Left colon (tissue), 2 donors: ENCODE data around the gene ERF. TPM values are rescaled to one million over a fixed set of nuclear protein-coding genes. Genes with fewer than 3 reads are reported as not detected.

Experiments
- ATAC-seq: fragments of 200-7000 bp; cut with Tn5 transposase; one replicate; pipeline ENCODE4 v1.9.1; 2020; ENCODE audit warnings: mild to moderate bottlenecking, moderate library complexity
- DNase-seq, 2 donors: peaks; one replicate each; pipeline ENCODE4 v3.0.0-alpha.2; 2020
- intact Hi-C, 2 donors: fragments of 100-400 bp; cut with DNase I in 1 of 2; cut with micrococcal nuclease in 1 of 2; formaldehyde crosslinking; loops; one replicate each; pipeline versions ENCODE4 v1.11.2 to v1.14.0; 2022; cut with DNase I, micrococcal nuclease
- total RNA-seq, 2 donors: library from RNA; stranded (reverse); fragmentation: NEBNext Ultra II Directional; extraction: Animal tissue kit (Norgen Biotek cat#: 25700); gene quantifications; one replicate each; pipeline ENCODE4 v1.2.1, GENCODE V29; 2021
- donor health status: DM: no; HTN: no; CAD: no.
- donor health status: DM: yes; HTN: yes; CAD: no.

ERF gene
- total RNA-seq, 2 donors from 2014 or later, result 40.8 to 50.1 TPM

DNA sequence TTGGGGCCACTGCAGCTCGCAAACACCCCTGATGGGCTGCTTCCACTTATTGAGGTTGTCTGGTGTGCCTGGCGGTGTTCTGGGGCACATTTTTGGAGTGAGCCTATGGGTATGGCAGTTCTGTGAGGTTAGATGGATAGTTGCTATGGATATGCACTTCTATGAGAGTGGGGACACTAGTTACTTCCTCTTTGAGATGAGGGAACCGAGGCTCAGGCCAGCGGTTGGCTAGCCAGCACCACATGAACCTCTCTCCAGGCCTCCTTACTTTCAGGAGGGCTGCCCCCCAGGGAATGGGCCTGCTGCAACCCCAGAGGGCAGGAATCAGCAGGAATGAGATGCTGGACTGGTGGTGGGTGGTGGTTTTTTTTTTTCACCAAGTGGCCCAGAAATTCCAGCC, 33.5 kb upstream of the ERF start:
- ATAC-seq (no peak), DNase-seq (no peak)
- intact Hi-C loops, result no loop called here

DNA sequence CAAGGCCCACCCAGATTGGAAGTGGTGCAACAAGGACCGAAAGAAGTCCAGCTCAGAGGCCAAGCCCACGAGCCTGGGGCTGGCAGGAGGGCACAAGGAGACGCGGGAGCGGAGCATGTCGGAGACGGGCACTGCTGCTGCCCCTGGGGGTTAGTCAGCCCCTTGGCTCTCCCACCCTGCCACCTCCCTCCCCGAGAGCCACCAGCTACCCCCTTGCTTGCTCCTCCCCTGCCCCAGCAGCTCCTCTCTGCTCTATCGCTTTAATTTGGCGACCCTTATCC, 32.8 kb upstream of the ERF start:
- no peak for ATAC-seq
- intact Hi-C loops, result no loop called here
- DNase-seq, result no peak

DNA sequence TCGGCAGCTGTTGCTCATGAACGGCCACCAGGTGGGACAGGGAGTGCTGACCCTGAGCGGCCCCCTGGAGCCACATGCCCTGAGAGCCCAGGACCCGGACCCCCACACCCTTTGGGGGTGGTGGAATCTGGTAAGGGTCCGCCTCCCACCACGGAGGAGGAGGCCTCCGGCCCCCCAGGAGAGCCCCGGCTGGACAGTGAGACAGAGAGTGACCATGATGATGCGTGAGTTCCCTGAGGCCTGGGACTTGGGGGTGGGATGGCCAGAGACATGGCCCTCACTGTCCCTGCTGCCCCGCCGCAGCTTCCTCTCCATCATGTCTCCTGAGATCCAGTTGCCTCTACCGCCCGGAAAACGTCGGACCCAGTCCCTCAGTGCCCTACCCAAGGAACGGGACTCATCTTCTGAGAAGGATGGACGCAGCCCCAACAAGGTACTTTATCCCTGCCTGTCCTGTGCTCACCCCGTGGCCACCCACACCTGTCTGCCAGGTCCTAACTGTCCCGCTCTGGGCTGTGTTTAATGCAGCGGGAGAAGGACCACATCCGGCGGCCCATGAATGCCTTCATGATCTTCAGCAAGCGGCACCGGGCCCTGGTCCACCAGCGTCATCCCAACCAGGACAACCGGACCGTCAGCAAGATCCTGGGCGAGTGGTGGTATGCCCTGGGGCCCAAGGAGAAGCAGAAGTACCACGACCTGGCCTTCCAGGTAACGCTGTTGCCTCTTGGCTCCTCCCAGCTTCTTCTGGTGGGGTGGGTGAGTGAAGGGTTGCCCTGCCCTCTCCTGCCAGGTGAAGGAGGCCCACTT, 32.3 kb upstream of the ERF start:
- no peak for DNase-seq
- no peak for ATAC-seq
- intact Hi-C loops, result no loop called here

DNA sequence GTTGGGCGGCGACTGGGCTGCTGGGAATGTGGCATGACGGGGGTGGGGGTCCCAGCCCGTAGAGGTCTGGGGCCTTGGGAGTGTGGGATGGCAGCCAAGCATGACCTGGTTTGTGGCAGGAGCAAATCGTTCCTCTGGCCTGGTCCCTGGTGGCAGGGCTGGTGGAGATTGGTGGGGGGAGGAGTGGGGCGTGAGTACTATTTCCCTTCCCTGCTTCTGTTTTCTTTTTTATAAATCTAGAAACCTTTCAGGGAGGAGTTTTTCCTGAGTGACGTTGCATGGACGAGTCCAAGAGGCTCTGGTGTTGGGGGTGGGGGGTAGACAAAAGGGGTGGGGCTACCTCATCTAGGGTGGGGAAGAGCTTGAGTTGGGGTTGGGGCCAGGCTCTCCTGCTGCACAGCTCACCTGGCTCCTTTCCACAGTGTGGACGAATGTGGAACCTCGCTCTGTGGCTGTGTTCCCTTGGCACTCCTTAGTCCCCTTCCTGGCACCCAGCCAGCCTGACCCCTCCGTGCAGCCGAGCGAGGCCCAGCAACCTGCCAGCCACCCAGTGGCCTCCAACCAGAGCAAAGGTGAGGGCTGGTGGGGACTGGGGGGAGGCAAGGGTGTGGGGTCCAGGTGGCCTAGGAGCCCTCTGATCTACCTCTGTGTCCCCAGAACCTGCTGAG, 31.6 kb upstream of the ERF start:
- ATAC-seq, result no peak
- DNase-seq, result no peak
- intact Hi-C loops, result no loop called here

DNA sequence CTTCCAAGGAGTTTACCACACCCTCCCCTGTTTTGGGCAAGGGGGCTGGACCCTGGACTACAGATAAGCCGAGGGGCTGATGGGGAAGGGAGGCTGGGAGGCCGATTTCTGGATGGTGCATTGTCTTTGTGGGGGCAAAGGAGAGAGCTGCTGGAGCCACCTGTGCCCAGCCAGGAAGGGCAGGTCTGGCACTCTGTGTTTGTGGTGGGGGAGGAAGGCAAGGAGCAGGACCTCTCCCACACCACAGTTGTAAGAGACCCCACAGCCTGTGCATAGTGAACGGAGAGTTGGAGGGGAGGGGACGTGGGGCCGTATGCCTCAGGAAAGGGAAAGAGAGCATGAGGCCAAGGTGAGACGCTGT, 31.0 kb upstream of the ERF start:
- no peak for DNase-seq
- ATAC-seq, result no peak
- intact Hi-C loops, result no loop called here

DNA sequence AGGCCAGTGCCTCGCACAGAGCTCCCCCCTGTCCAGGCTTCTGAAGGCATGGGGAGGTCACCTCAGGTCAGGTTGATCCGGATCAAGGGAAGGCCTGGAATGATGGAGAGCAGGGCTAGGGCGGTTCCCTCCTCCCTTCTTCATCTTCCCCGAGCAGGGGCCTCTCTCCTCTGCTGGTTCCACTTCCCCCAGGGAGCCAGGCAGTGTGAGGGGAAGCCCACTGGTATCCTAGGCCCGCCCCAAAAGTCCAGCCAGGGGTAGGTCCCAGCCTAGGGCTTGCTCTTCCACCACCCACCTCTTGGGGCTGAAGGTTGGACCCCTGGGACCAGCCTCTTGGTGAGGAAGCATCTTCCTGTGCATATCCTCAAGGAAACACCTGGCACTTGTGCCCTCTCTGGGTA, 30.6 kb upstream of the ERF start:
- no peak for DNase-seq
- intact Hi-C loops, result no loop called here
- ATAC-seq, result no peak

DNA sequence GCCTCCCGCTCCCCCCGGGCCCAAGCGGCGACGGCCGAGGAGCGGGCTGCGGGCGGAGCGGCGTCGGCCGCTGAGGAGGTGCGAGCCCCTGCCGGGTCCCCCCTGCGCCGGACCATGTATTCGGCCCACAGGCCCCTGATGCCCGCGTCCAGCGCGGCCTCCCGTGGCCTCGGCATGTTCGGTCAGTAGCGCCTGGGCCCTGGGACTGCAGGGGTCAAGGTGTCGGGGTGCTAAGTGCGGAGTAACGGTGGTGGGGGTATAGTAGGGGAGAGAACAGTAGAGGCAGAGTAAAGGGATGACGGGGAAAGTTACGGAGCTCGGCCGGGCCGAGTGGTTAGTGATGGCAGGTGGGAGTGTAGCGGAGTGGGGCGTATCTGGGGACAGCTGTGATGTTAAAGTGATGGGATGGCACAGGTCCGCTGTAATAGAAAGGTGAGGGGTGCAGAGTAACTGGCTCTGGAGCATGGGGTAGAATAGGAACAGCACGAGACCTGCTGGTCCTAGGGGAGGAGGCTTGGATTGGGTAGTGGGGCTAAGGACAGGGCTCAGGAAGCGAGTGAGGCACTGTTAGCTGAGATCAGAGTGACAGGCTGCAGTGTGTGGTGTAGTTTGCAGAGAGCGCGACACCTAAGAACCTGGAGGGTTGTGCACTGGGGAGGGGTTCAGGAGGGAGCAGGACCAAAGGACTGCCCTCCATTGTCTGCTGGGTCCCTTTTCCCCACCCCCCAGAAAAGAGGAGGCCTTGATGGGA, 29.8 kb upstream of the ERF start:
- DNase-seq (no peak), ATAC-seq (no peak)
- intact Hi-C loops, result loop anchor here in 1 of 2 donors (5.0 kb wide), 1 partner anchor 37 kb away; no protein-coding TSS in a partner anchor

DNA sequence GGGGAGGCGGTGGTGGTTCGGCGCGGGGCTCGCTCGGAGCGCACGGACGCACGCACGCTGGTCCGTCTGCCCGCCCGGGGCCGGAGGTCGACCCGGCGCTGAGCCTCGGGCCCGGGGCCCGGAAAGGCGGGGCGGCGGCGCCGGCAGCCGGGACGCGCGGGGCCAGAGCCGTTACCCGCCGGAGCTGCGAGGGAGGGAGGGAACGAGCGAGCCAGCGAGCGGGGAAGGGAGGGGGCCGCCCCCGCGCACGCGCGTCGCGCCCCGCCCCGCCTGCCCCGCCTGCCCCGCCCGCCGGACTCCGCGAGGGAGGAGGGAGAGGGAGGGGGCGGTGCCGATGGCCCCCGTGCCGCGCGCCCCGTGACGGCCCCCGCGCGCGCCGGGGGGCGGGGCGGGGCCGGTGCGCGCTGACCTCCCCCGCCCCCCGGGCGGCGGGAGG, 29.2 kb upstream of the ERF start:
- intact Hi-C loops, result loop anchor here in 1 of 2 donors (5.0 kb wide), 1 partner anchor 37 kb away; no protein-coding TSS in a partner anchor
- DNase-seq (peak; percentile 79 to 83), ATAC-seq (peak; percentile 57)

DNA sequence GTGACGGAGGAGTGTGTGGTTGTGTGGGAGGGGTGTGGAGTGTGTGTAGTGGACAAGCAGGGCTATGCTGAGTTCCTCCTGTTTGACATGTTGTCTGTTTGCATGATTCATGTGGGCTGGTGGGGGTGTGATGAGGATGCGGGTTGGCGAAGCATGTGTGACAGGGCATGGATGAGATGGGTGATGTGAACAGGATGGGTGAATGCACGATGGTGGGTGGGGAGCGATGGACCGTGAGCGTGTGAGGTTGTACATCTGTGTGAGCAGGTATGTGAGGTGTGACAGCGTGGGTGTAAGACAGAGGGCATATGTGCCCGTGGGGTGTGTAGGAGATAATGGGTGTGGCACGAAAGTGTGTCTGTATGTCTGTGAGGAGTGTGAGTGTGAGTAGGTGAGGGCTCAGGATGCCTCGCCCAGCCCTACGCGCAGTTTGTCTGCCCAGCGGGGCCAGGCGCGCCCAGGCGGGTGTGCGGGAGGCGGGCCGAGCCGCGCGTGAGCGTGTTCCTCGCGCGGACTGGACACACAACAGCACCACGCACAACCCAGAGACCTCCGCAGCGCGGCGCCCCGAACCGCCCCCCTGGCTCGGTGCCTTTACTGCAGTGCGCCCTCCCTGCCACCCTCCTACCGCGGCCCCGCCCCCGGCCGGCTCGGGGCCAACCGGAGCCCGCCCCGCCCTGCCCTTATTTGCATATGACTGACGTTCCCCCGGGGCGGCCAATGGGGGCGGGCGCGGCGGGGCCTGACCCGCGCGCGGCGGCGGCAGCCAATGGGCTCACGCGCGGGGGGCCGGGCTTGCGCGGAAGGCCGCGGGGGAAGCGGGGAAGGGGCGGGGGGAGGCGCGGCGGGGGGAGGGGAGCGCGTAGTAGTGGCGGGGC, 28.5 kb upstream of the ERF start:
- ATAC-seq, result peak; percentile 78
- intact Hi-C loops, result loop anchor here in 1 of 2 donors (5.0 kb wide), 1 partner anchor 36 kb away; no protein-coding TSS in a partner anchor
- DNase-seq, result peak; percentile 94 to 96

DNA sequence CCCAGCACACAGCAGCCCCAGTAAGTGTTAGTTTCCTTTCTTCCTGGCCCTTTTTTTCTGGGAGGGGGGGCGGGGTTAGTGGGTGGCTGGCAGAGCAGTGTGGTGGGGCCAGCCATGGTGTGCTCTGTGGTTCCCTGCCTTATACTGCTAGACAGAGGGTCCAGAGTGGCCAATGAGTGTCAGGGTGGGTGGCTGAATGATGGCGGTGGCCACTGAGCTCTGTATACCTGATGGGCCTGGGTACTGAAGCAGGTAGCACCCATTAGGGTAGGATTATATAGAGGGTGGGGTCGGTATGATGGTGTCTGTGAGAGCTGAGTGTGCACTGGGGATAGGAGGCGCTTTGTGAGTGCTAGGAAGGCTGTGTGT, 27.9 kb upstream of the ERF start:
- intact Hi-C loops, result loop anchor here in 1 of 2 donors (5.0 kb wide), 1 partner anchor 36 kb away; no protein-coding TSS in a partner anchor
- DNase-seq (no peak), ATAC-seq (no peak)

DNA sequence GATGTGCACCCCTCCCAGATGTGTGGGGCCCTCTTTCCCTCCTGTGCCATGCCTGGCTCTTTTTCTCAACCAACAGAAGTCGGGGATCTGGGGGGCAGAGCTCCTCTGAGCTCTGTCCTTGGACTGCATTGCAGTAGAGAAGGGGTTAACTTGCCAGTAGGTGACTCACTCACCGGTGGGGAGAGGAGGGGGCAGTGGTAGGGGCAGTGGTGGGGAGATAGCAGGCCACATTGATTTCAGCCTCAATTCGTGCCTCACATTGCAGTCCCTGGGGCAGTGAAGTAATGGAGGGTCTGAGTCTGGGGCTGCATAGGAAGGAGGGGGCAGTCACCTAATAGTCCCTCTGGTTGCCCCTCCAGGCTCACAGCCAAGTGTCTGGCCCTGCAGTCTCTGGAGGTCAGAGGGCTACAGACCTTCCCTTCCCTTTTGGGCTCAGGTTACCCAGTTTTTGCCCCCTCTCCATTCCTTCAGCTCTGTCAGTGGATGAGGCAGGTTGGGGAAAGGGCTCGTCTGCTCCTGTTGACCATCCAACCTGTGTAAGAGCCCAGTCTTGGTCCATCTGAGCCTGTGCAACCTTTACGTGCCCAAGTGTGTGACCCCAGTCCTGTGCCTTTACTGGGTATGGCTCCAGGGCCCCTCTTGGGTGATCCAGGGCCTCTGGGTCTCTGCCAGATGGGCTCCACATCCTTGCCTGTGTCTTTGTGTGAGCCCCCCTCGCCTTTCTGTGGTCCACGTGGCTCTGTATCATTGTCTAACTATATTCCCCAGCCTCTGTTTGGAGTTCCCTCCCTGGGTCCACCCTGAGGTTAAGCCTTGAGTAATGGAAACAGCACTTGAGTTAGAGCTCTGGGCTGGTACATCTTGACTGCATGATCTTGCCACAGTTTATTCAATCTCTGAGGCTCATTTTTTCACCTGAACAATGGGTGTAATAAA, 27.2 kb upstream of the ERF start:
- no peak for ATAC-seq
- intact Hi-C loops, result loop anchor here in 1 of 2 donors (5.0 kb wide), 1 partner anchor 35 kb away; no protein-coding TSS in a partner anchor
- no peak for DNase-seq

DNA sequence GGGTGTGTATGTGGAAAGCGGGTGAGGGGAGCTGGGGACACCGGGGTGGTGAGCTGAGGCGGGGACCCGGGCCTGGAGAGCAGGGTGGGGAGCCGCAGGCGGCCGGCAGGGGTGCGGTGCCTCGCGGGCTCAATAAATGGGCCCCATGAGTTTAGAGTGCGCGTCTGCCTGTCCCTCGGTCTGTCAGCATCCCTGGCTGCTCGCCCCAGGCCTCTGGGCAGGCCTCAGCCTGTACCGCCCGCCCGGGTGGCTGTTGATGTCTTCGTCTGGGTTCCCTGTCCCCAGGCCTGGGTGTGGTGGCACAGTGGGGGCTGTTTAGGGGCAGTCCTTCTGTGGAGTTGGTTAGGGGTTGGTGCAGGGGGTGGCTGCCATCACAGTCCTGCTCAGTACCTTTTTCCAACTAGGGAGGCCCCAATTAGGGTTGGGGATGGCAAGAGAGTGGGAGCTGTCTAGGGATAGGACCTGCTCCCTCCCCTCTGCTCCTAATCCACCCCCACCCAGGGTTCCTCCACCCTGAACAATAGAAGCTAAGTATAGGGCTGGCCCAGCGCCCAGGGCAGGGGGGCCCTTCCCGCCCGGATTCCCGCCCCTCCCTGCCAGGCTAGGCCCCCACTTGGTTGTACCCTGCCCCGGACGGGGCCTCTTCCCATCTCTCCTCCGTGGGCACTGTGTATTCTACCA, 26.4 kb upstream of the ERF start:
- ATAC-seq, result no peak
- DNase-seq, result peak in 1 of 2 donors; percentile 60
- intact Hi-C loops, result loop anchor here in 1 of 2 donors (5.0 kb wide), 1 partner anchor 34 kb away; no protein-coding TSS in a partner anchor

DNA sequence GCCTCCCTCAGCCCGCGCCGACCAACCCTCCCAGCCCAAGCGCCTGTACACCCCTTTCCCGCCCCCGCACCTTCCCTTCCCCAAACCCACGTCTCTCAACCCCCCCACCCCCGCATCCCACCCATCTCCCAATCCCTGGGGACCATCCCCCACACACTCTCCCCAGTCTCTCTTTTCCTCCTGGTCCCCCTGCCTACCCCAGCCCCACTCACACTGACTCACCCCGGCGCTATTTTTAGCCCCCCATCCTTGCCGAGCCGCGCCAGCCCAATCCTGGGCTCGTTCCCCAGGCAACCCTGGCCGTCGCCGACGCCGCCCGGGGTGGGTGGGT, 25.9 kb upstream of the ERF start:
- intact Hi-C loops, result loop anchor here in 1 of 2 donors (5.0 kb wide), 1 partner anchor 33 kb away; no protein-coding TSS in a partner anchor
- no peak for DNase-seq
- no peak for ATAC-seq

DNA sequence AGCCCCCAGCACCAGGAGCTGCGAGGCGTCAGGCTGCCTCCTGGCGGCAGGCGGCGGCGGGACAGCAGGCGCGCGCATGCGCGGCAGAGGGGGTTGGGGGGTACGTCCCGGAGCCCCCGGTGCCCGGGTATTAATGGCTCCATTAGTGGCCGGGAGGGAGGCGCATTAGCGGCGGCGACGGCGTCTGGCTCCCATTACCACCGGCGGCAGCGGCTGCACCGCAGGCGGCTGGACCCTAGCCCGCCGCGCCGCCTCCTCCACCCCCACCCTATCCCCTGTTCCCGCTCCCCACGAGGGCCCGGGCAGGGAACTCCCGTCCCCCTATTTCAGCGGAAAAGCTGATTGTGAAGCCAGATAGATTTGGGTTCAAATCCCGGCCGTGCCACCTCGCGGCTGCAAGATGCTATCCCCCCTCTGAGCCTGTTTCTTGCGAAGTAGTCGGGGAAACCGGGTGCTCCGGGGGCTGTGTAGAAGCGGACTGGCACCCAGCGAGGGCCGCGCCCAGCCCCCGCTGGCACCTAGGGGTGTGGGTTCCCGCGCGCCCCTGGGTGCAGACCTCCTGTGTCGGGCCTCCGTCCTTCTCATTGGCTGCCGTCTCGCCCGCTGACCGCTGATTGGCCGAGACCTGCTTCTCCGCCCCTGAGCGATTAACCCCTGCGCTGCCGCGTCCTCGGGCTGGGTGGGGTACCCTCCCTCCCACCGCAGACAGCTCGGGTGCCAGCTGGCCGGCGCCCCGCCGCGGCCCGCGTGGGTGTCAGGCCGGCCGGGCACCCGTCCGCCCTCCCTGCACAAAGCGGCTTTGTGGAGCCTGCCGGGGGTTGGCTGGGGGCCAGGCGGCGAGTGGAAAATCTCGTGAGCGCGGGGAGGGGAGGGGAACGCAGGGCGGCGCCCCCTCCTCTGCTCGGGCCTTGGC, 25.2 kb upstream of the ERF start:
- DNase-seq (peak; percentile 90), ATAC-seq (peak; percentile 46)
- intact Hi-C loops, result loop anchor here in 1 of 2 donors (5.0 kb wide), 1 partner anchor 33 kb away; no protein-coding TSS in a partner anchor

DNA sequence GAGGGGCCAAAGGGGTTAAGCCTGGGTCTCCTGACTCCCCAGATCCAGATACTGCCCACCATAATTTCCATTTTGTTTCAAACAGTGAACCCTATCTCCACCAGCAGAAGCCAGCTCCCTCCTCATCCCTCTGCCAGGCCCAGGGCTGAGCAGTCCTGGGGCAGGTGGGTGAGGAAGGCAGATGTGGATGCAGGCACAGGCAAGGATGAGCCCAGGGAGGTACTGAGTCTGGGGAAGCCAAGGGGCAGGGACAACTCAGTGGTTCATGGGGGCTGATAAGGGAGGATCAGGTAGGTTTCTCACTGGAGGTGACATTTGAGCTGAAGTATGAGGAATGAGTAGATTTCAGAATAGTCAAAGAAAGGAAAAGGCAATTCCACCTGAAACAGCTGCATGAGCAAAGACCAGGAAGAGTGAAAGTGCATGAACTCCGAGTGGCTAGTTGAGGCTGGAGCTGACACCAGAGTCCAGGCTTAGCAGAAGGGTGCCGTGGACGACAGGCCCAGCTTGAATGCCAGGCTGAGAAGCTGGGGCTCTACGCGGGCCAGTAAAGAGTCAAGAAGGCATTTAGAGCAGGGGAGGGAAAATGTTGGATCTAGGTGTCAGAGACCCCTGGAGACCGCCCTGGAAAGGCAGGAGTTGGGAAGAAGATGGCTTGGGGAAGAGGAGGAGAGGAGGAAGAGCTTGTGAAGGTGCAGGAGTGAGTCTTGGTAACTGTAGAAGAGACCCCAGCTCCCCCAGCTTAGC, 24.4 kb upstream of the ERF start:
- DNase-seq, result no peak
- intact Hi-C loops, result no loop called here
- ATAC-seq, result no peak
